H9 (cell line): ENCODE measurements around the gene PRELID1. TPM values are rescaled to one million over a fixed set of nuclear protein-coding genes. Genes with fewer than 3 reads are reported as not detected.

ENCODE experiments used
- DNase-seq: peaks from one replicate; pipeline ENCODE4 v3.0.0-alpha.2; 2017
- H2AFZ ChIP-seq: one replicate; pipeline ENCODE4 v1.6.1; 2013; ENCODE audit warnings: mild to moderate bottlenecking, low read length, control low read depth, moderate library complexity
- H2AK5ac ChIP-seq: 2 replicates; pipeline ENCODE4 v1.6.1; 2013; ENCODE audit warnings: low read length, control low read depth, mixed read lengths; ENCODE audit not compliant: insufficient read length
- H2BK120ac ChIP-seq: one replicate; pipeline ENCODE4 v1.6.1; 2013; ENCODE audit warnings: low read depth, mild to moderate bottlenecking, low read length, control low read depth, inconsistent platforms; ENCODE audit not compliant: poor library complexity, severe bottlenecking
- H2BK12ac ChIP-seq: 2 replicates; pipeline ENCODE4 v1.6.1; 2013; ENCODE audit warnings: low read length, control low read depth, mixed read lengths, low read depth; ENCODE audit not compliant: insufficient read length
- H2BK15ac ChIP-seq: 2 replicates; pipeline ENCODE4 v1.6.1; 2013; ENCODE audit warnings: low read depth, low read length, control low read depth
- H2BK20ac ChIP-seq: one replicate; pipeline ENCODE4 v1.6.1; 2013; ENCODE audit warnings: low read depth, mild to moderate bottlenecking, low read length, control low read depth, inconsistent platforms; ENCODE audit not compliant: poor library complexity, severe bottlenecking
- H2BK5ac ChIP-seq: 2 replicates; pipeline ENCODE4 v1.6.1; 2013; ENCODE audit warnings: low read length, control low read depth, mixed read lengths; ENCODE audit not compliant: insufficient read length
- H3K14ac ChIP-seq: 2 replicates; pipeline ENCODE4 v1.6.1; 2013; ENCODE audit warnings: low read length, control low read depth; ENCODE audit not compliant: insufficient read depth
- H3K18ac ChIP-seq: 2 replicates; pipeline ENCODE4 v1.6.1; 2013; ENCODE audit warnings: low read depth, mild to moderate bottlenecking, mixed read lengths, low read length, control low read depth; ENCODE audit not compliant: insufficient read length
- H3K23ac ChIP-seq: 2 replicates; pipeline ENCODE4 v1.6.1; 2013; ENCODE audit warnings: low read length, control low read depth, mixed read lengths, low read depth; ENCODE audit not compliant: insufficient read length
- H3K23me2 ChIP-seq: 2 replicates; pipeline ENCODE4 v1.6.1; 2013; ENCODE audit warnings: low read depth, mild to moderate bottlenecking, mixed read lengths, low read length, control low read depth; ENCODE audit not compliant: insufficient read length, poor library complexity, severe bottlenecking
- H3K27ac ChIP-seq: 2 replicates; pipeline ENCODE4 v1.5.1; 2013; ENCODE audit warnings: low read length, control low read depth, mixed read lengths, low read depth; ENCODE audit not compliant: insufficient read length
- H3K27me3 ChIP-seq: 2 replicates; pipeline ENCODE4 v1.6.1; 2013; ENCODE audit warnings: low read length, control low read depth, inconsistent platforms; ENCODE audit not compliant: insufficient read depth
- H3K4ac ChIP-seq: 2 replicates; pipeline ENCODE4 v1.6.1; 2013; ENCODE audit warnings: low read depth, mild to moderate bottlenecking, control low read depth, inconsistent platforms, low read length, moderate library complexity
- H3K4me1 ChIP-seq: 2 replicates; pipeline ENCODE4 v1.6.1; 2013; ENCODE audit warnings: low read length, control low read depth, inconsistent platforms; ENCODE audit not compliant: insufficient read depth
- H3K4me2 ChIP-seq: 2 replicates; pipeline ENCODE4 v1.6.1; 2013; ENCODE audit warnings: low read length, control low read depth, mixed read lengths; ENCODE audit not compliant: insufficient read length, insufficient read depth
- H3K56ac ChIP-seq: 2 replicates; pipeline ENCODE4 v1.6.1; 2013; ENCODE audit warnings: low read depth, mild to moderate bottlenecking, mixed read lengths, low read length, control low read depth; ENCODE audit not compliant: insufficient read length
- H3K79me1 ChIP-seq: 2 replicates; pipeline ENCODE4 v1.6.1; 2013; ENCODE audit warnings: low read depth, mild to moderate bottlenecking, moderate library complexity, low read length, control low read depth, inconsistent platforms; ENCODE audit not compliant: insufficient read depth, poor library complexity, severe bottlenecking
- H3K79me2 ChIP-seq: 2 replicates; pipeline ENCODE4 v1.6.1; 2013; ENCODE audit warnings: low read length, control low read depth, inconsistent platforms; ENCODE audit not compliant: insufficient read depth
- H3K9ac ChIP-seq: 2 replicates; pipeline ENCODE4 v1.6.1; 2013; ENCODE audit warnings: low read length, control low read depth, mixed read lengths; ENCODE audit not compliant: insufficient read length; ENCODE audit errors: extremely low read depth
- H3K9me3 ChIP-seq: one replicate; pipeline ENCODE4 v1.6.1; 2013; ENCODE audit warnings: low read depth, low read length, inconsistent platforms; ENCODE audit not compliant: control insufficient read depth
- H3T11ph ChIP-seq: one replicate; pipeline ENCODE4 v1.6.1; 2013; ENCODE audit warnings: mild to moderate bottlenecking, low read length, control low read depth, inconsistent platforms
- H4K20me1 ChIP-seq: one replicate; pipeline ENCODE4 v1.6.1; 2013; ENCODE audit not compliant: control insufficient read depth, insufficient read length, insufficient read depth
- H4K5ac ChIP-seq: 2 replicates; pipeline ENCODE4 v1.6.1; 2013; ENCODE audit warnings: low read depth, mild to moderate bottlenecking, mixed read lengths, low read length, control low read depth; ENCODE audit not compliant: insufficient read length
- H4K8ac ChIP-seq: replicated peaks from 2 replicates; pipeline ENCODE4 v1.6.1; 2013; ENCODE audit warnings: low read length, control low read depth, mixed read lengths, low read depth; ENCODE audit not compliant: insufficient read length
- H4K91ac ChIP-seq: 2 replicates; pipeline ENCODE4 v1.6.1; 2013; ENCODE audit warnings: low read depth, mild to moderate bottlenecking, moderate library complexity, mixed read lengths, low read length, control low read depth; ENCODE audit not compliant: insufficient read length
- H3K27ac Mint-ChIP-seq, 3 experiments: 2 replicates in 2 of 3; 3 replicates in 1 of 3; pipeline ENCODE4 v1.8.0; 2020 to 2021; ENCODE audit warnings: mixed read lengths in 3 of 3, mild to moderate bottlenecking in 1 of 3, moderate library complexity in 1 of 3
- H3K27me3 Mint-ChIP-seq: 2 replicates; pipeline ENCODE4 v1.8.0; 2021; ENCODE audit warnings: low read depth, mild to moderate bottlenecking, moderate library complexity, mixed read lengths
- H3K36me3 Mint-ChIP-seq, 3 experiments: 2 replicates in 2 of 3; 3 replicates in 1 of 3; pipeline ENCODE4 v1.8.0; 2020 to 2021; ENCODE audit warnings: low read depth in 3 of 3, mixed read lengths in 3 of 3; ENCODE audit not compliant: insufficient read depth in 1 of 3
- H3K4me1 Mint-ChIP-seq, 2 experiments: 2 replicates each; pipeline ENCODE4 v1.8.0; 2020; ENCODE audit warnings: mixed read lengths in 2 of 2
- H3K4me3 Mint-ChIP-seq, 2 experiments: 2 replicates in 1 of 2; 3 replicates in 1 of 2; pipeline ENCODE4 v1.8.0; 2020 to 2021; ENCODE audit warnings: mild to moderate bottlenecking in 2 of 2, mixed read lengths in 2 of 2, moderate library complexity in 1 of 2
- H3K9me3 Mint-ChIP-seq, 2 experiments: 2 replicates in 1 of 2; 3 replicates in 1 of 2; pipeline ENCODE4 v1.8.0; 2020; ENCODE audit warnings: mild to moderate bottlenecking in 2 of 2, mixed read lengths in 2 of 2, moderate library complexity in 1 of 2
- WGBS: extraction: QIAGEN DNeasy Blood & Tissue Kit; methylation state at CpG from one replicate; pipeline ENCODE4 v1.1.7; 2013; ENCODE audit warnings: missing lambda C conversion rate, low lambda C conversion rate, mixed read lengths; ENCODE audit not compliant: insufficient read length; ENCODE audit errors: extremely low coverage; 5-methylcytosine and 5-hydroxymethylcytosine counted together
- total RNA-seq: library from RNA; stranded (reverse); gene quantifications from 2 replicates; pipeline ENCODE4 v1.2.1, GENCODE V29; 2021
- TF ChIP-seq, protein P1 (sequence below): fragments of 200-600 bp; sonication (generic); conservative IDR thresholded peaks from 3 replicates; pipeline ENCODE4 v1.8.0; 2021; ENCODE audit warnings: antibody characterized with exemption, mild to moderate bottlenecking

The PRELID1 gene
- total RNA-seq, 1 experiment from 2014 or later = 213 TPM

DNA sequence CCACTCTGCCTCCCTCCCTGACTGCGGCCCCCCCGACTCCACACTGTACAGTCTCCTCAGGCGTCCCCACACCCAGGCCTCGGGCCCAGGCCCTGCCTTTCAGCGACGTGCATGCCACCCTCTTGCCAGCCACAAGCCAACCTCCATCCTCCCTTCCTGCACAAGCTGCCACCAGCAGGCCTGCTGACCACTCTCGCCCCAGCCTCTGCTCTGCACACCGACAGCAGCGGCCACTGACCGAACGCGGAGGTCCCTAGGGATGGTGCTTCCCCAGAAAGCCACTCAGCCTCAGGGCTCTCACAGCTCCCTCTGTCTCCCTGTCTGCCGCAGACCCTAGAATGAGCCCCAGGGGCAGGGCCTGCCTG is 29.3 kb downstream of the PRELID1 start:
- Histone ChIP-seq H3K18ac (no peak overlapping the region), H3K56ac (no peak overlapping the region), H3K9me3 (no peaks in the 10 kb centered on the region), H3K4ac (no peak overlapping the region), H3K27me3 (no peaks in the 10 kb centered on the region), H3K9ac (no peak overlapping the region), H3K14ac (no peak overlapping the region), H2AK5ac (no peak overlapping the region), H2AFZ (no peak overlapping the region), H3K79me1 (no peaks in the 10 kb centered on the region), H3T11ph (no peak overlapping the region), H3K79me2 (no peaks in the 10 kb centered on the region), H2BK120ac (no peak overlapping the region), H3K4me2 (no peak overlapping the region), H4K91ac (no peak overlapping the region), H4K8ac (no peak overlapping the region), H4K20me1 (no peaks in the 10 kb centered on the region), H3K4me1 (no peaks in the 10 kb centered on the region; the same call in 1 of the 2 replicates), H2BK12ac (no peak overlapping the region), H2BK20ac (no peak overlapping the region), H4K5ac (no peak overlapping the region), H3K23ac (no peak overlapping the region), H2BK5ac (no peak overlapping the region), H3K23me2 (no peaks in the 10 kb centered on the region), H3K27ac (no peak overlapping the region), H2BK15ac (no peak overlapping the region)
- Mint-ChIP-seq H3K9me3 (no peaks in the 10 kb centered on the region), H3K4me3 (no peak overlapping the region), H3K27me3 (no peaks in the 10 kb centered on the region), H3K4me1 (peaks cover 11 to 16% of the 10 kb centered on the region in 2 experiments), H3K27ac (peak overlapping the region in 1 of 3 experiments; percentile 23; a peak in 1 of 7 replicates), H3K36me3 (peaks cover 16 to 74% (median 63%) of the 10 kb centered on the region in 3 experiments; a peak in 6 of 7 replicates)
- TF ChIP-seq, protein P1, sequence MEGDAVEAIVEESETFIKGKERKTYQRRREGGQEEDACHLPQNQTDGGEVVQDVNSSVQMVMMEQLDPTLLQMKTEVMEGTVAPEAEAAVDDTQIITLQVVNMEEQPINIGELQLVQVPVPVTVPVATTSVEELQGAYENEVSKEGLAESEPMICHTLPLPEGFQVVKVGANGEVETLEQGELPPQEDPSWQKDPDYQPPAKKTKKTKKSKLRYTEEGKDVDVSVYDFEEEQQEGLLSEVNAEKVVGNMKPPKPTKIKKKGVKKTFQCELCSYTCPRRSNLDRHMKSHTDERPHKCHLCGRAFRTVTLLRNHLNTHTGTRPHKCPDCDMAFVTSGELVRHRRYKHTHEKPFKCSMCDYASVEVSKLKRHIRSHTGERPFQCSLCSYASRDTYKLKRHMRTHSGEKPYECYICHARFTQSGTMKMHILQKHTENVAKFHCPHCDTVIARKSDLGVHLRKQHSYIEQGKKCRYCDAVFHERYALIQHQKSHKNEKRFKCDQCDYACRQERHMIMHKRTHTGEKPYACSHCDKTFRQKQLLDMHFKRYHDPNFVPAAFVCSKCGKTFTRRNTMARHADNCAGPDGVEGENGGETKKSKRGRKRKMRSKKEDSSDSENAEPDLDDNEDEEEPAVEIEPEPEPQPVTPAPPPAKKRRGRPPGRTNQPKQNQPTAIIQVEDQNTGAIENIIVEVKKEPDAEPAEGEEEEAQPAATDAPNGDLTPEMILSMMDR = no peak
- no CpG with 5 or more reads among the region's 13 CpGs for WGBS
- DNase-seq = no peak
